SKM-1 (cell line): Measurements from ENCODE around the gene OGDH.
A peak's percentile ranks its signal among the peaks of the same experiment; 100 is the strongest.

Experiments used
- DNase-seq: peaks from one replicate; lab custom pipeline; 2025; ENCODE audit not compliant: unreplicated experiment; lab: John Stamatoyannopoulos, UW

OGDH gene

DNA sequence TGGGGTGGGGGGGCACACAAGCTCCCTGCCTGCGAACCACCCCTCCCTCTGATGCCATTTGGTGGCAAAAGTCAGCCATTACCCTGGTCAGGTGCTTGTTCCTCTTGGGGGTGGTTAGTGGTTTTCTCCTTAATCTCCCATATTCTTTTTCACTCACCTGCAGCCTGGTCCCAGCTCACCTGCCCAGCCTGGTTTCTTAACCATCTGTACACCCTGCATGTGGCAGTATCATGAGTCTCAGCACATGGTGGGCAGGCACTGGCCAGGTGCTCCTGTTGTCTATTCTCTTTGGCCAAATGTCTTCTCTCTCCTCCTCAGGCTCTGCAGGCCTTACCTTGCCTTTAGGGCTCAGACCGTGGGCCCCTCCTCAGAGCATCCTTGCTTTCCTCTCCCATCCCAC lies 30.5 kb downstream of the OGDH start:
- DNase-seq: no peak

DNA sequence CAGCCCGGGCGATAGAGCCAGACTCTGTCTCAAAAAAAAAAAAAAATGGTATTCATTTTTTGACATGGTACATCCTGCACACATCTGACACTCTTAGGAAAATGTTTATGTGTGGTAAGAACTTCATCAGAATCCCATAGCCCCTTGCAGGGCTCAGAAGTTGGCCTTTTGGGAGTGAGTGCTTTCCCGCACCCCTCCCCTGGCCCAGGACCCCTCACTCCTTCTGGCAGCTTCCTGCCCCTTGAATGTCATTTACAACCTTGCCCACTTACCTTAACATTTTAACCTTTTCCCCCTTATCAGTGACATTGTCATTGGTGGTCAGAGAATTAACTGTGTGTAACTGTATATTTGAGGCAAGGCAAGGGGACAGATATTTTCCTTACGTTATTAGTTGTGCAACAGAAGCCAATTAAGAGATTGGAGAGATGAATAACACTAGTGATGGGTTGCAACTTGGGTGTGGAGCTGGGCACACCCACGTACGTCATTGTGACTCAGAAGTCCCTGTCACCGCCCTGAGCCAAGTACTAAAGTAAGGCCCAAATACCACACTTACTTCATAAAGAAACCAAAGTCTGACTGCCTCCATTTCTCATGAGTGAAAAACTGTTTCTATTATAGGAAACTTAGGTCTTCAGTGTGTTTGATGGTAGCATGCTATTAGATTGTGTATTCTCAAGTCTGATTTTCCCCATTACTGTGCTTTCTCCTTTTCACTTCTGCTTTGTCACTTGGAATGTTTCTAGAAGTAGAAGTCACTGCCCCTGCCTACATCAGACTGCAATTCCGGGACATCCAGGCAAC lies 31.6 kb downstream of the OGDH start:
- DNase-seq: no peak

DNA sequence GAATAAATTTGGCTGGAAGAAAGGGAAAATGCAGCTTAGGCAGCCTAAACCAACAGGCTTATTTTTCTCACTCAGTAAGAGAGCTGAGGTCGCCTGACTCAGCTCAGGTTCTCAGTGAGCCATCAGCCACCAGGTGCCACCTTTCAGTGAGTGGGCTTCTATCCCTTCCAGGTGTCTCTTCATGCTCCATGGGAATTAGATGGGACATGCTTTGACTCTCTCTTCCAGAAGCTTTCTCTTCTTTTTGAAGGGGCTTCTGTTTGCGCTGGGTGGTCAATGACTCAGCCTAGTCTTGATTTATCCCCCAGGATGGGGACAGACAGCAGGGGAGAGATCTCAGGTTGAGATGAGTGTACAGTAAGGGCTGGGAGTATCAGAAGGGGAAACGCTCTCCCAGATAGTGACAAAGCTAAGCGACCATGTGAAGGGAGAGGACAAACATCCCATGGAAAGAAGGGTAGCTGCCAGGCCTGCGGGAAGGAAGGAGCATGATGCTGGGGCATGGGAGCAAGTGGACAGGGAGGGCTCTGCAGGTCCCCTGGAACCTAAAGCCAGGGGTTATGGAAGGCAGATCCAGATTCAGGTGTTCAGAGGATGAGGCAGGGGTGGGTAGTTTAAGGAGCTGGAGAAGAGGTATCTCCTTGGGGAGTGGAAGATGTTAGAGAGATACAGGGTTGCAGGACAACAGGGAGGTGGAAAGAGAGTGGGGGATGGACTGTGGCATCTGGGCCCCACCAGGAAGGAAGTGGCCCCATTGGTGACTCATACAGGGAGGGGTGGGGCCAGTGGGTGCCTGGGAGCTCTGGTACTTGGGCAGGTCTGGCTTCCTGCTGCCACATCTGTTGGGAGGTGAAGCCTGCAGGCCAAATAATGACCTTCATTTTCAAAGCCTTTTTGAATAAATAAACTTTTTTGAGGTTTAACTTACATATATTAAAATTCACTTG lies 32.5 kb downstream of the OGDH start:
- peak; percentile 87 for DNase-seq

DNA sequence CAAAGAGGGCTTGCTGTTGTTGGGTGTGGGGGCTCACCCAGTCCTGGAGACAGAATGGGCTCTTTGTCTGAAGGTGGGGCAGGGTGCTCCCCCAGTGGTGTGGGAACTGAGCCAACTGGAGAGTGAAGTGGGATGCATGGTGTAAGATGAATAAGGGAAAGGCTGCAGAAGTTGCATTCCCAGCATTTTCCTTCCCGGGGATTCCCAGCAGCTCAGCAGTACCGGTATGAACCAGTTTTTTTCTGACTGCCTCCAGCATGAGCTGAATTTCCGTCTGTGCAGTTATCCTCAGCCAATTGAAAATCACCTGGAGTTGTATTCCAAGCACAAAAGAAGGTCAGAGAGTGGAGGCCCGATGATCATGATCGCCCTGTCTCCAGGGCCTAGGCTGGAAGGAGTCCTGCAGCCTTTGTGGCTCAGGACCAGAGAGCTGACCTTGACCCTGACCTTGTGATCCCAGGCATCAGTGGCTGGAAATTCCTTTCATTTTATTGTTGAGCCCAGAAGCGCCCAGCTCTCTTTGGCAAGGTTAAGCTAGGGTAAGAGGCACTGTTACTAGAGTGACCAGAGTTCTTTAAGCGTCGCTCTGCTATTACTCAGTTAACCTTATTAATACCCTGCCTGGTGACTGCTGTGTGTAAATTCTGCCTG lies 33.4 kb downstream of the OGDH start:
- no peak for DNase-seq

DNA sequence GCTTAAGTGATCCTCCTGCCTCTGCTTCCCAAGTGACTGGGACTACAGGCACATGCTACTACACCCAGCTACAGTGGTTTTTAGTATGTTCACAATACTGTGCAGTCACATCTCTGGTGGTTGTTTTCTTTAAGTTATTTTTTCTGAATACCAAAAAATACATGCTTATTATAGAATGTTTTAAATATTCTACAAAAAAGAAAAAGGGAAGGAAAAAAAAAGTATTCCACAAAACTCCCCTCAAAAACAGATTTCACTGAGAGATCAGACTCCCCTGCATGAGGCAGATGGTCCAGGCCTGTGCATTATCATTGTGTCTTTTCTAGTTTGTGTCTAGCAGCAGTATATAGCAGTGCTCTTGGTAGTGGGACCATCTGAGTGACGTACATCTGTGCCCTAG lies 36.8 kb downstream of the OGDH start:
- DNase-seq: no peak

DNA sequence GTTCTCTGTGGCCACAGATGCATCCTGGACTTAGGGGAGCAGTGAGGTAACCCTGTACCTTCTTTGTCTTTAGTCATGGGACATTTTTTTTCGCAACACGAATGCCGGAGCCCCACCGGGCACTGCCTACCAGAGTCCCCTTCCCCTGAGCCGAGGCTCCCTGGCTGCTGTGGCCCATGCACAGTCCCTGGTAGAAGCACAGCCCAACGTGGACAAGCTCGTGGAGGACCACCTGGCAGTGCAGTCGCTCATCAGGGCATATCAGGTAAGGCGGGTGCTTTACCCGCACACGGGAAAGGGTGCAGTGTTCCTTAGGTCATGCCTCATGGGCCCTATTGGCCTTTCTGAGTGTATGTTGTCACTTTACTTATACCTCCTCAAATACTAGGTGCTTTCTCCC lies 38.8 kb downstream of the OGDH start:
- DNase-seq: no peak

DNA sequence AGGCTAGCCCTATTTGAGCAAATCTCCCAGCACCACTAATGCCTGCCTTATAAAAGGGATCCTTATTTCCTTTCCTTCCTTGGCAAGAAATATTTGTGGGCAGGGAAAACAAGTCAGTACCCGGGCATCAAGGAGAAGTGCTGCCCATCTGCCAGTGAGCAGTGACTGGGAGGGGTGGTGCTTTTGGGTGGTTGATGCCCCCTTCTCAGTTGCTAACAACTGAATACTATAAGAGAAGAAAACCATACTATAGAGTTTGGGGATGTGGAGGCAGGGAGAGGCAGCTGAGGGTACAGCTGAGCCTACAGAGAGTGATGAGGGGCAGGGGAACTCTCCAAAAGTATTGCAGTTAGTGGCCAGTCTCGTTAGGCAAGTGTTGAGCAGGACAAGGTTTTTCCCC lies 39.3 kb downstream of the OGDH start:
- no peak for DNase-seq

DNA sequence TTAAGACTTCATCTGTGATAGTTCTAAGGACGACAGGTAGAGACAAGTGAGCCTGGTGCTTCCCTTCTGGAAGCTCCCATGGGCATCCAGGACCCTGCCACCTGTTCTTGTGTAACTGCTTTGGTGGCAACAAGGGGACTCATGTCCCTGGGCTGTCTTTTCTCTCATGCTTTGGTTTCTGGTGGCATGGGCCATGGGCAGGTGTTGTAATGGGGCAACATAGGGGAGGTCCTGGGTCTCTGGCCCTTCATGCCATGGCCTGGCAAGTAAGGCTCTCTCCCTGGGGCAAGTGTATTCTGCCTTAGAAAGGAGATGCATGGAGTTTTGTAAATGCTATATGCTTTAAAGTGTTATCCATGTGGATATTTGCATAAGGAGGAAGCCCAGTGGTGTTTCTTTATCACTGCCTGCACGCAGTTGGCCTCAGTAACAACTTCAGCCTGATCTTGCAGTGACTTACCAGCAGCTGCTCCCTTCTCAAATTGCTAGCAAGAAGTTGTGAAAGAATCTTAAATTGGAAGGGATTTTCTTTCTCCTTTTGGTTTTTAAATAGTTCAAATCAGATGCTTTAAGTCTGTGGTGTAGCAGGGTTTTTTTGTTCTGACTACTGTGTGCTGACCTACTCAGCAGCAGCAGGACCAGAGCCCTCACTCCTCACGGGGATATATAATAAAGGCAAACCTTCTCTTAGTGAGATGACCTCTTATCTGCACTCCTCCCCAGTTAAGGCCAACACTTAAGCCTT lies 39.9 kb downstream of the OGDH start:
- no peak for DNase-seq

DNA sequence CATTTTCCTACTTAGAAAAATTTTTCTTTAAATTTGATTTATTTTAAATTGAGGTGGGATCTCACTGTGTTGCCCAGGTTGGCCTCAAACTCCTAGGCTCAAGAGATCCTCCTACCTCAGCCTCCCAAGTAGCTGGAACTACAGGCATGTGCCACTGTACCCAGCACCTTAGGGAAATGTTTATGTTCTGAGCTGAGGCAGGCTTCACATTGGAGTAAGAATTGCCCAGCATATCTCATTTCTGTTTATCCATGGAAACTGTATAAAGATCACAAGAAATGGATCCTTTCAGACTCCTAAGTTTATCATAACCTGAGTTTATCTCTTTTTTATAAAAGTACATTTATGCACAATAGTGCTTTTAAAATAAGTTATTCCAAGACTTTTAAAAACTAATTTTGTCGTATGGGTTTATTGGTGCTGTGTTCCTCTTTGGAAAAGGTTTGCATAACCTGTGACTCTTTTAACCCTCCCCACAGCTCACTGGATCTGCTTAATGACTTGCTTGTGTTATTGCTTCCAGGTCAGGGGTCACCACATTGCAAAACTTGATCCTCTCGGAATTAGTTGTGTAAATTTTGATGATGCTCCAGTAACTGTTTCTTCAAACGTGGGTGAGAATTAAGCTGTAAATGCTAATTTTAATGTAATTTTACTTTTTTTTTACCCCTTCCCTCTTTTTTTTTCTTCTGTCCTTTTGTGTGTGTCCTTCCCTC lies 40.7 kb downstream of the OGDH start:
- no peak for DNase-seq

DNA sequence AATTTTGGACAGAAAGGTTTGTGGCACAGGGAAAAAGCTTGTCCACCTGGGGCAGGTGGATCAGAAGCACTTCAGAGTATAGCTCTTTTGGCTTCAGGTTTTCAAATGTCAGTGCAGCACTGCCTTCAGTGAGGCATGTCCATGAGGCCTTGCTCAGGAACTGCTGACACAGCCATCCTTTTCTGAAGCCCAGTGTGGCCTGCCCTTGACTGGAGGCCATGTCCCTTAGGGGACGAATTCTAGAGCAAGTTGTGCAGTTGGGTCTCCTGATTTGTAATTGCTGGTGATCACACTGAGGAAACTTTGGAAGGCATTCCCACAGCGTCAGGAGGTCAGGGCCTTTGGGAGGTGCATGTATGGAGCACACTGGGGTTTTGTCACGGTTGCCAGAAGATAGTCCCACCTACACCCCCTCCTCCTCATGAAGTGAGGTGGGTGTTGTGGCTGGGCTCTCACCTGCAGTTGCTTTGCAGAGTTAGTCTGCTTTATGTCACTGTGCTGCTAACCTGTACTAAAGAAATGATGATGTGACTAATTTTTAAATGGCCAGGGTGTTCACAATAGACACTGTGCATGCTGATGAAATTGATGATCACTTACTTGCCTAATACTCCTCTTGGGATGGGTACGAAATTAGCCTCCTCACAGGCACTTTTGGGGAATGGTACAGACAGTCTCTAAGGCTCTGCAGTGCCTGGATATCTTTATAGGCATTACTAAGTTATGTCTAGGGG lies 41.7 kb downstream of the OGDH start:
- DNase-seq: no peak

DNA sequence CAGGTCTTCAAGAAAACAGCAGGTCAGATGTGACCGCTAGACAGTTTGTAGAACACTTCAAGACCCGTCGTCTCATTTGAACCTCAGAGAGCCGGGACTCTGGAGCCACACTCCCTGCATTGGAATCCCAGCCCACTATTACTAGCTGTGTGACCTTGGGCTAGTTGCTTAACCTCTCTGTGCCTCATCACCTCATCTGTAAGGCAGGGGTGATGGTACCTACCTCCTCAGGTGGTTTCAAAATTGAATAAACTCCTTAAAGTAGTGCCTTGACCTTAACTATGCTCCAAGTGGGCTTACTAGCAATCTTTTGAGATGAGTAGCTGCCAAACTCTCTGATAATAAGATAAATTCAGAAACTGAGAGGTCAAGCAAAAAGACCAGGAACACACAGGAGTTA lies 43.8 kb downstream of the OGDH start:
- DNase-seq: no peak

DNA sequence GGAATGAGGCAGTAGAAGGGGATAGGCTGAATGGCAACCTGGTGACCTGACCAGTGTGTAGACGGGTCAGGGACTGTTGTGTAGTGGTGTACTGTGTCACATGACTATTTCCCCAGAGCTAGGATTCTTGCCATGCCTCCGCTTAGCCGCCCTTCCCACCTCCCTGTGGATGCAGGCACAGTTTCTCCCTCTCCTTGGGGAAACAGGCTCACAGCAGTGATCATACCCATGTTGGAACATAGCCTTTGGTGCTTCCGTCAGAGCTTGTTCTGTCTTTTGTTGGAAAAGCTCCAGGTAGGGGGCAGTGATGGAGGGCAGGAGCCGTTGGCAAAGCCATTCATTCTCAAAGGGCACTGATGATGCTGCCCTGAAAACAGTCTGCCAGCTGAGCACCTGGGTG lies 44.3 kb downstream of the OGDH start:
- DNase-seq: no peak

DNA sequence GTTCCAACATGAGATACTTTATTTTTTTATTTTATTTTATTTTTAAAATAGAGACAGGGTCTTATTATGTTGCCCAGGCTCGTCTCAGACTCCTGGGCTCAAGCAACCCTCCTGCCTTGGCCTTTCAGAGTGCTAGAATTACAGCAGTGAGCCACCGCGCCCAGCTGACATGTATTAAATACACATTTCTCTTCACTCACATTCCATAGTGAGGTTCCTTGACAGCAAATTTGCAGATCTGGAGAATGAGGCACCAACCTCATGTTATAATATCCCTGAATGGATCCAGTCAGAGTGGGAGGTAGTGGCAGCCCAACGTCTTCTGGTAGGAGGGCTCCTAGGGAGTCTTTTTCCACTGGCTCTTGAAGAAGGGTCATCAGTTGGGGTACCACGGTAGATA lies 46.1 kb downstream of the OGDH start:
- DNase-seq: no peak

DNA sequence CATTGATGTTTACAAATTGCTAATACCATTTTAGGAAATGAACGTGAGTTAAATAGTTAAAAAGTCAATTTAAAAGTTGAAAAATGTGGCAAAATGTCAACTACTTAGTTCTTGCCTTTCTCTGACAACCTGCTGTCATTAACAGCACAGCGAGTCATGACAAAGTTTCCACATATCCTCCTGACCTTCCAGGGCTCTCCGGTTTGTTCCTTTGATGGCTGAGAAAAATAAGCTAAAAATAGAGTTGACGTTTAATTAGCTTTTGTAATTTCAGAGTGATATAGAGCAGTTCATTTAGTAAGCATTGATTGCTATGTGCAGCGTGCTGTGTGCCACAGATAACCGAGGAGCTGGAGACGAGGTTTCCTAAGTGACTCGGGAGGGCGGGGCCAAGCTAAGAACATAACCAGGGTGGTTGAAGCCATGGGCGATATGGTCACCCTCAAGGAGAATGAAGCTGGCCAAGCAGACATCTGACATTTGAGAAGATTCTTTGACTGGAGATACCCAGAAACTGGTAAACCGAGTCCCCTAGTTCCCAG lies 47.9 kb downstream of the OGDH start:
- DNase-seq: no peak

DNA sequence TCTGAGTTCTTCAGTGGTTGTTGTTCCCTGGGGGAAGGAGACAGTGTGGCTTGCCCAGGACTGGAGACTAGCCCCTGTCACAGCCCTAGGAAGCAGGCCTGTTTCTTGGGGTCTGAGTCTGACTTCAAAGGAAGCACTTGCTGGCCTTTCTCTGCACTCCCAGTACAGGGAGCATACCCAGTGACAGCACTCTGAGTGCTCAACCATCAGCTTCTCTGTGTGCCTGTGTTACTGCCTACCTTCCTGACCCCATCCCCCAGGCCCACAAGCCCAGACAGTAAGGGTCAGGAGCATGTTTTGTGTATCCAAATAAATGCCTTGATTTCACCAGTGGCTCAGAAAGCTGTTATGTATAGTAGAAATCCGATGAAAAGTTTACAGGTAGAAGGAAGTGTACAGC lies 48.9 kb downstream of the OGDH start:
- no peak for DNase-seq

DNA sequence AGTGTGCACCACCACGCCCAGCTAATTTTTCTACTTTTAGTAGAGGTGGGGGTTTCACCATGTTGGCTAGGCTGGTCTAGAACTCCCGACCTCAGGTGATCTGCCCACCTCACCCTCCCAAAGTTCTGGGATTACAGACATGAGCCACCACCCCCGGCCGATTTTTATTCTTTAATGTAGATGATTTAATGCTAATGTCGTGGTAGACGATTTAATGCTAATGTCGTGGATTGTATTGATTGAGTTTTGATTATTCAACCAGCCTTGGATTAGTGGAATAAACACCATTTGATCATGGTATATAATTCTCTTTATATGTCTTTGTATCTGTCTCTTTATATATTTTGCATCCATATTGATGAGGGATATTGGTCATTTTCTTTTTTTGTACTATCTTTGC lies 52.6 kb downstream of the OGDH start:
- no peak for DNase-seq

DNA sequence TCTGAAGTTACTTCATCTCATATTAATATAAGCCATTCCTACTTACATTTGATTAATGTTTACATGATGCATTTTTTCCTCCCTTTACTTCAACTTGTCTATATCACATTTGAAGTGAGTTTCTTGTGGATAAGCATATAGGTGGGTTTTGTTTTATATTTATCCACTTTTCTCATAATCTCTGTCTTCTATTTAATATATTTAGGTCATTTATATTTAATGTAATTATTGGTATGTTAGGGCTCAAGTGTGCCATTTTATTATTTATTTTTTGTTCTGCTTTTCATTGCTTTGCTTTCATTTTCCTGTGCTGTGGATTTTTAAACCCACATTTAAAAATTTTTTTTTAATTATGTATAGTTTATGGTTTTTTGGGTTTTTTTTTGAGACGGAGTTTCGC lies 54.8 kb downstream of the OGDH start:
- no peak for DNase-seq

DNA sequence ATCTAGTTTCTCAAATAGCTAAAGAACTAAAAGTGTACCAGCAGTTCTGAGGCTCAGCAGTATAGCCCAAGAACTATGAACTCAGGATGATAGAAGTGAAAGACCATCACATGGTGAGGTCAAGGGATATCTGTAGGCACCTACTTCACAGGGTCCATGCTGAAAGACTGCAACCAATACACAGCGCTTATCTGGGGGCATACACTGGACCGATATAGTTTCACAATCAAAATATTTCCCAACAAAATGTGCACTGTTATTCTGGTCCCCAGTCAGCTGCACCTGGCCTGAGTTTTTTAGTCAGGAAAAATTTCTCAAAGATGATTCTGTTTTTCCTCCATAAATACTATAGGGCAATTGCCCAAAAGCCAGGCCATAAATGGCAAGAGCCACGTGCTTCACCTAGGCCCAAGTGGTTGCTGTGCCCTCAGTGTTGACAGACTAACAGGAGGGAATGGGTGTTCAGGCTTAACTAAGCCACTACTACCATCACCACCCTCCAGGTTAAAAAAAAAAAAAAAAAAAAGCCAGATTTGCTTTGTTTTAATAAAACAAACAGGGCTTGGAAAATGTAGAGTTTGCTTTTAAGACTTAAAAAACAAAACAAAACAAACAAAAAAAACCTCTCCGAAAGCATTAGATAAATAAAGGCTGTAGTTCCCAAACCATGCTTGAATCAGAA lies 58.5 kb downstream of the OGDH start:
- DNase-seq: no peak
